ACC112 (cell line): Measurements from ENCODE around the gene ZFYVE28.

Experiments
- H2AFZ ChIP-seq: fragments of 200-600 bp; sonication (generic); one replicate; pipeline ENCODE4 v1.6.0; 2017; ENCODE audit warnings: antibody characterized with exemption, low read length; ENCODE audit not compliant: unreplicated experiment
- H3K27ac ChIP-seq: fragments of 200-600 bp; sonication (generic); 2 replicates; pipeline ENCODE4 v1.5.1; 2014; ENCODE audit warnings: low read depth, mild to moderate bottlenecking, antibody characterized with exemption, low read length, moderate library complexity
- H3K27me3 ChIP-seq: fragments of 200-600 bp; sonication (generic); 2 replicates; pipeline ENCODE4 v1.6.1; 2014; ENCODE audit warnings: mild to moderate bottlenecking, antibody characterized with exemption, low read length, moderate library complexity, mixed read lengths; ENCODE audit not compliant: insufficient read depth
- H3K36me3 ChIP-seq: fragments of 200-600 bp; sonication (generic); 2 replicates; pipeline ENCODE4 v1.6.1; 2016; ENCODE audit warnings: mild to moderate bottlenecking, antibody characterized with exemption, low read length, moderate library complexity, mixed read lengths; ENCODE audit not compliant: insufficient read depth
- H3K4me1 ChIP-seq: fragments of 200-600 bp; sonication (generic); one replicate; pipeline ENCODE4 v1.6.1; 2016; ENCODE audit warnings: low read length, mixed read lengths; ENCODE audit not compliant: insufficient read depth, unreplicated experiment, control insufficient read depth
- H3K4me3 ChIP-seq: fragments of 200-600 bp; sonication (generic); 2 replicates; pipeline ENCODE4 v1.5.1; 2014; ENCODE audit warnings: mild to moderate bottlenecking, low read depth, low read length
- H3K79me2 ChIP-seq: fragments of 200-600 bp; sonication (generic); one replicate; pipeline ENCODE4 v1.6.0; 2016; ENCODE audit warnings: low read length; ENCODE audit not compliant: control insufficient read depth, unreplicated experiment, insufficient read depth

The ZFYVE28 gene

GRCh38 chr4:2415213-2415612, 3.2 kb downstream of the ZFYVE28 start:
- no peak overlapping the region for H3K27ac ChIP-seq
- no peaks in the 10 kb centered on the region for H3K36me3 ChIP-seq
- no peak overlapping the region for H3K4me3 ChIP-seq
- no peak overlapping the region for H2AFZ ChIP-seq
- peaks cover 29% of the 10 kb centered on the region for H3K27me3 ChIP-seq
- peaks cover 25% of the 10 kb centered on the region for H3K4me1 ChIP-seq
- peaks cover 12% of the 10 kb centered on the region for H3K79me2 ChIP-seq

- H3K27ac ChIP-seq = peak overlapping the region; percentile 89
- H3K36me3 ChIP-seq = no peaks in the 10 kb centered on the region
- H3K79me2 ChIP-seq = peaks cover 22% of the 10 kb centered on the region
- peaks cover 25% of the 10 kb centered on the region for H3K4me1 ChIP-seq
- H3K27me3 ChIP-seq = peaks cover 17% of the 10 kb centered on the region
- H3K4me3 ChIP-seq = peak overlapping the region; percentile 68; the same call in 1 of the 2 replicates
- no peak overlapping the region for H2AFZ ChIP-seq
These were observed 4.4 kb downstream of the ZFYVE28 start for GRCh38 chr4:2413821-2414610.

- Histone ChIP-seq H2AFZ (peak overlapping the region; percentile 34), H3K4me3 (peak overlapping the region; percentile 68), H3K27me3 (peaks cover 17% of the 10 kb centered on the region), H3K36me3 (no peaks in the 10 kb centered on the region), H3K27ac (peak overlapping the region; percentile 89), H3K79me2 (peaks cover 22% of the 10 kb centered on the region), H3K4me1 (peaks cover 25% of the 10 kb centered on the region)
These were observed 5.3 kb downstream of the ZFYVE28 start for GRCh38 chr4:2412885-2413716.

GRCh38 chr4:2412534-2412884, 5.9 kb downstream of the ZFYVE28 start:
- Histone ChIP-seq H3K79me2 (peaks cover 18% of the 10 kb centered on the region), H3K27ac (peak overlapping the region; percentile 89), H3K4me3 (peak overlapping the region; percentile 68), H3K36me3 (no peaks in the 10 kb centered on the region), H3K4me1 (peaks cover 25% of the 10 kb centered on the region), H2AFZ (peak overlapping the region; percentile 34), H3K27me3 (peaks cover 11% of the 10 kb centered on the region)

- peak overlapping the region; percentile 89 for H3K27ac ChIP-seq
- peak overlapping the region; percentile 68 for H3K4me3 ChIP-seq
- no peak overlapping the region for H2AFZ ChIP-seq
- peaks cover 25% of the 10 kb centered on the region for H3K4me1 ChIP-seq
- H3K36me3 ChIP-seq = no peaks in the 10 kb centered on the region
- H3K79me2 ChIP-seq = peaks cover 16% of the 10 kb centered on the region
- H3K27me3 ChIP-seq = peaks cover 10% of the 10 kb centered on the region
These were observed 6.5 kb downstream of the ZFYVE28 start for GRCh38 chr4:2411786-2412510.

GRCh38 chr4:2409381-2409783, 9.1 kb downstream of the ZFYVE28 start:
- Histone ChIP-seq H3K79me2 (peaks cover 11% of the 10 kb centered on the region), H3K4me1 (peaks cover 21% of the 10 kb centered on the region), H3K4me3 (no peak overlapping the region), H3K27me3 (no peaks in the 10 kb centered on the region), H3K36me3 (no peaks in the 10 kb centered on the region), H2AFZ (no peak overlapping the region), H3K27ac (no peak overlapping the region)

GRCh38 chr4:2408976-2409375, 9.5 kb downstream of the ZFYVE28 start:
- H3K4me1 ChIP-seq = peaks cover 17% of the 10 kb centered on the region
- no peaks in the 10 kb centered on the region for H3K36me3 ChIP-seq
- H3K4me3 ChIP-seq = no peak overlapping the region
- no peak overlapping the region for H3K27ac ChIP-seq
- peaks cover 11% of the 10 kb centered on the region for H3K79me2 ChIP-seq
- H3K27me3 ChIP-seq = no peaks in the 10 kb centered on the region
- H2AFZ ChIP-seq = no peak overlapping the region

GRCh38 chr4:2408401-2408958, 10.0 kb downstream of the ZFYVE28 start:
- Histone ChIP-seq H3K27ac (no peak overlapping the region), H3K4me1 (peaks cover 12% of the 10 kb centered on the region), H3K36me3 (no peaks in the 10 kb centered on the region), H3K79me2 (peaks cover 11% of the 10 kb centered on the region), H3K27me3 (no peaks in the 10 kb centered on the region), H2AFZ (no peak overlapping the region), H3K4me3 (no peak overlapping the region)

GRCh38 chr4:2407991-2408342, 10.5 kb downstream of the ZFYVE28 start:
- no peak overlapping the region for H3K27ac ChIP-seq
- H3K4me1 ChIP-seq = peaks cover 12% of the 10 kb centered on the region
- peaks cover 11% of the 10 kb centered on the region for H3K79me2 ChIP-seq
- H3K27me3 ChIP-seq = no peaks in the 10 kb centered on the region
- no peaks in the 10 kb centered on the region for H3K36me3 ChIP-seq
- H3K4me3 ChIP-seq = no peak overlapping the region
- H2AFZ ChIP-seq = no peak overlapping the region

- no peaks in the 10 kb centered on the region for H3K27me3 ChIP-seq
- no peak overlapping the region for H3K4me3 ChIP-seq
- H3K27ac ChIP-seq = no peak overlapping the region
- no peaks in the 10 kb centered on the region for H3K36me3 ChIP-seq
- H3K4me1 ChIP-seq = peaks cover 10% of the 10 kb centered on the region
- peaks cover 11% of the 10 kb centered on the region for H3K79me2 ChIP-seq
- H2AFZ ChIP-seq = no peak overlapping the region
These were observed 11.5 kb downstream of the ZFYVE28 start for GRCh38 chr4:2406920-2407319.
